Epithelial cell of proximal tubule (primary cell): ENCODE data around the gene MR1. TPM values are rescaled to one million over a fixed set of nuclear protein-coding genes. Genes with fewer than 3 reads are reported as not detected.

Source experiments
- DNase-seq: peaks from one replicate; pipeline ENCODE4 v3.0.0-alpha.2; 2011; ENCODE audit warnings: low read depth
- H3K4me3 ChIP-seq: 2 replicates; pipeline ENCODE4 v1.5.1; 2011; ENCODE audit warnings: low read depth, mild to moderate bottlenecking, low read length
- total RNA-seq: library from RNA; depleted of rRNA; stranded (reverse); fragments of >200 nt; gene quantifications from 2 replicates; pipeline ENCODE4 v1.2.3, GENCODE V29; 2015
- TF ChIP-seq, protein P1 (sequence below): conservative IDR thresholded peaks from 2 replicates; pipeline ENCODE4 v1.5.1; 2012; ENCODE audit warnings: low read depth, mild to moderate bottlenecking, low read length

MR1 gene
- total RNA-seq, 1 donor from 2014 or later: 0.29 TPM

DNA sequence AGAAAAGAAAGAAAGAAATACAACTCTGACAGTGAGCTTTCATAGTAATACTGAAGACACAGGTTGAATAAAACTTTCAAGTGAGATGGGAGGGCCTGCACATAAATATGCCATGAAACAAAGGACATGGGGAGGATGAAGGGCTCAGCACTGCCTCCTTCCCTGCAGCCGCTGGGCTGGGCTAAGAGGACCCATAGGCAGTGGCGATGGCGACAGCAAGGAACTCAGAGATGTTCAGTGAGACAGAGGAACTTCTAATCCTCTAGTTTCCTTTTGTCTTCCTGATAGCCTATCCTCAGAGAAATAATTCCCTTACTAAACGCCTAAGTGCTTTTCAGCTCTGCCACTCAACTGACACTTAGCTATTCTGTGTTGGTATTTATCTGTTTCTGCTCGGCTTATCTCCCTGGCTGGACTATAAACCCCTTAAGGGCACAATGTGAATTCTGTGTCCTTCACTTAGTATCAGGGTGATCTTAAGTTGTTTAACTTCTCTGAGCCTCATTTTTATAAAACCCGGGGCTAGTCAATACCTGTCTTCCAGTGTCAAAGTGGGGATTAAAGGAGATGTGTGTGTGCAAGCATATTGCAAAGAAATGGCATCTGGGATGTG is 30.3 kb downstream of the MR1 start:
- no peak overlapping the region for H3K4me3 ChIP-seq
- DNase-seq: no peak
- TF ChIP-seq, protein P1, sequence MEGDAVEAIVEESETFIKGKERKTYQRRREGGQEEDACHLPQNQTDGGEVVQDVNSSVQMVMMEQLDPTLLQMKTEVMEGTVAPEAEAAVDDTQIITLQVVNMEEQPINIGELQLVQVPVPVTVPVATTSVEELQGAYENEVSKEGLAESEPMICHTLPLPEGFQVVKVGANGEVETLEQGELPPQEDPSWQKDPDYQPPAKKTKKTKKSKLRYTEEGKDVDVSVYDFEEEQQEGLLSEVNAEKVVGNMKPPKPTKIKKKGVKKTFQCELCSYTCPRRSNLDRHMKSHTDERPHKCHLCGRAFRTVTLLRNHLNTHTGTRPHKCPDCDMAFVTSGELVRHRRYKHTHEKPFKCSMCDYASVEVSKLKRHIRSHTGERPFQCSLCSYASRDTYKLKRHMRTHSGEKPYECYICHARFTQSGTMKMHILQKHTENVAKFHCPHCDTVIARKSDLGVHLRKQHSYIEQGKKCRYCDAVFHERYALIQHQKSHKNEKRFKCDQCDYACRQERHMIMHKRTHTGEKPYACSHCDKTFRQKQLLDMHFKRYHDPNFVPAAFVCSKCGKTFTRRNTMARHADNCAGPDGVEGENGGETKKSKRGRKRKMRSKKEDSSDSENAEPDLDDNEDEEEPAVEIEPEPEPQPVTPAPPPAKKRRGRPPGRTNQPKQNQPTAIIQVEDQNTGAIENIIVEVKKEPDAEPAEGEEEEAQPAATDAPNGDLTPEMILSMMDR: no peak

DNA sequence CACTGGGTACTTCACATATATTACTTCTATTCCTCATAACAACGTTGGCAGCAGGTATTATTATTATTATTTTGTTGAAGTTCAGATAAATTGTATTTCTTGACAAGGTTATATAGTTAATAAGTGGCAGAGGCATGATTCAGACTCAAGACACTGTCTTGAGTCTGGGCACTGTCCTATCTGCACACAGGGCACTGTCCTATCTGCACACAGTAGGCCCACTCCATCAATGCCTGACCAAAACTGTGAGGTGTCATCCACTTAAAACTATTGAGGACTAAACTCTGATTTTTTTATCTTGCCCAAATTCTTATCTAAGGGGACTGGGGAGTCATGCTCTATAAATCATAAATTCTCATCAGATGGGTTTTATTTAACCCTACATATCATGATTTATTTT is 30.9 kb downstream of the MR1 start:
- no peak overlapping the region for H3K4me3 ChIP-seq
- TF ChIP-seq, protein P1: no peak
- DNase-seq: no peak

DNA sequence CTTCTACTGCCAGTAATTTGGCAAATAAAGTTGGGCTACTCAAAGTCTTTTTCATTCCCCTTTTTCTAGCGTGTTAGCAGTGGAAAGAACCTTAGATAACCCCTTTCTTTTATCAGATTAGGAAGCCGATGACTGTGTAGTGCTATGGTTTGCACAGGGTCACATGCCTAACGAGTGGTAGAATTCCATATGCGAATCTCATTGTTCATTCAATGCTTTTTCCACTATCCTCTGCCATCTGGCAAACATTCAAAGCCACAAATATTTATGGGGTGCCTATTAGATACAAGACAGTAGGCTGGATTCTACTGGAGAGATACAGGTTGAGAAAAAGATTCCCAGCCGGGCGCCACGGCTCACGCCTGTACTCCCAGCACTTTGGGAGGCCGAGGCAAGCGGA is 39.9 kb downstream of the MR1 start:
- TF ChIP-seq, protein P1: no peak
- no peak overlapping the region for H3K4me3 ChIP-seq
- DNase-seq: no peak

DNA sequence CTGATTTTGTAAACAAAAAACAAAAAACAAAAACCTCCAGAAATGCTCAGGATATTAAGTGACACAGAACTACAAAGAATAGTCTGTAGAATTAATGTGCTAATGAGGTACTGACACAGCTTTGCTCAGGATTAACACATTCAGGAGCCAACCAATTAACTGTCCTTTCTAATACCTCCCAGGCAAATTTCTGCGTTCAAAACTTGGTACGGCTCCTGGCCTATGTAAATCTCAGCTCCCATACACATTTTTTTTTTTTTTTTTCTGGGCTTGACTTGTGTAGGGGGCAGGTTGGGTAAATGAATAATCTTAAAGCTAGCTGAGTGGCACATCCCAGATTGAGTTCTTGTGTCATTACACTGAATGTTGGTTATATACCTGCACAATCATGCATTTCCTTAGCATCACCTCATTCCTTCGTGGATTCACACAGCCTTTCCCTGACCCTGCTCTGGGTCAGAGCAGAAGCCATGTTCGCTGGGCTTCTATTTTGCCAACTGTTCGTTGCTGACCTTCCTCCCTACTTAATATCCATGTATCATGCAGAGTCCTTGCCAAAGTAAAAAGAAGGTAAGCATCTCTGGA is 42.1 kb downstream of the MR1 start:
- TF ChIP-seq, protein P1: no peak
- no peak for DNase-seq

DNA sequence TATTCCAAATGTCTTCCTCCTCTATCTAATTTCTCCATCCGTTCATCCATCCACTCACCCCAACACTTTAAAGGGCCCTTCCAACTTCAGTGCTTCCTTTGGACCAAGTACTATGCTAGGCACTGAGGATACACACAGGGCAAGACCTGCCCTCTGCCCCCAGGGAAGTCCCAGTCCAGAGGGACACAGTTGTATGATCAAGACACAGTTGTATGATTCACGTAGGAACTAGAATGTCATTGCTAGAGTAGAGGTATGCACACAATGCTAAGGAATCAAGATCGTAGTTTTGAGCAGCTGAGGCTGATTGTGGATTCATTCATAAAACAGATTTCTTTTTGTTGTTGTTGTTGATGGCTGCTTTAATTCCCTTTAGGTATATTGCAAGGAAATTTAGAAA is 43.1 kb downstream of the MR1 start:
- TF ChIP-seq, protein P1: no peak
- DNase-seq: no peak
- H3K4me3 ChIP-seq: no peak overlapping the region

More for the DNA sequence above, 42.1 kb downstream of the MR1 start:
- no peak overlapping the region for H3K4me3 ChIP-seq

DNA sequence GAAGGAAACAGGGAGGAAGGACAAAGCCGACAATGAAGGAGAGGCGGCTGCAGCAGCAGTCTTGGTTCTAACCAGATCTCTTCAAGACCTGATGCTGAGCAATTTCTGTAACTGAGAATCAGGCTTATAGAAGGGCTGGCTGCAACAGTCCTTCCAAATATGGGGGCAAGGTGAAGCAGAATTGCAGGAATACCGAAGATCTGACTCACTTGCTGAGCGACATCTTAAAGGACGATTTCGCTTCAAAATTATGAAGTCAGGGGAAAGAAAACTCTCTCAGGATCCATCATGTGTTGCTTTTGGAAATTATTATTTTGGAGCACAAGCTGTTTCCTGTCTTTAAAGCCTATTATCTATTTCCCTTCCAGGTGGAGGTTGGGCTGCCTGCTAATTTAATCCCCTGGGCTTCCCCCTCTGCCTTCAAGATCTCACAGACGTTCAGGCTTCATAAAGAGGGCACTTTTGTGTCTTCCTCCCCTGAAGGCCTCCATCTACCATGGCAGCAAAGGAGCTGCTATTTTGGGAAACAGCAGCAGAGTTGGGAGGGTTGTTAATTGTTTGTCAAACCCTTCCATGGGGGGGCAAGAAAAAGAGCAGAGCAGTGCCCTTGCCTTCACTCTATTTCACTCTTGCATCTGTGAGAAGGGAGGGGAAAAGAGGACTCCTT is 43.9 kb downstream of the MR1 start:
- H3K4me3 ChIP-seq: no peak overlapping the region
- no peak for DNase-seq

More for the DNA sequence above, 43.9 kb downstream of the MR1 start:
- TF ChIP-seq, protein P1: no peak
